Activated CD4-positive, CD25-positive, alpha-beta regulatory T cell treated with anti-CD3 and anti-CD28 coated beads, Interleukin-2, amount 50 U/mL, for 16 hours (primary cell): ENCODE results near the gene SCAP.
"Not testable (repeated sequence)": the region's sequence is repeated elsewhere in the genome, so short reads cannot be mapped to it uniquely, and the experiment has no call there.

Experiments
- DNase-seq: peaks from one replicate; pipeline ENCODE4 v3.0.0-alpha.2; 2020; ENCODE audit warnings: low read depth, low spot score

SCAP gene

DNA sequence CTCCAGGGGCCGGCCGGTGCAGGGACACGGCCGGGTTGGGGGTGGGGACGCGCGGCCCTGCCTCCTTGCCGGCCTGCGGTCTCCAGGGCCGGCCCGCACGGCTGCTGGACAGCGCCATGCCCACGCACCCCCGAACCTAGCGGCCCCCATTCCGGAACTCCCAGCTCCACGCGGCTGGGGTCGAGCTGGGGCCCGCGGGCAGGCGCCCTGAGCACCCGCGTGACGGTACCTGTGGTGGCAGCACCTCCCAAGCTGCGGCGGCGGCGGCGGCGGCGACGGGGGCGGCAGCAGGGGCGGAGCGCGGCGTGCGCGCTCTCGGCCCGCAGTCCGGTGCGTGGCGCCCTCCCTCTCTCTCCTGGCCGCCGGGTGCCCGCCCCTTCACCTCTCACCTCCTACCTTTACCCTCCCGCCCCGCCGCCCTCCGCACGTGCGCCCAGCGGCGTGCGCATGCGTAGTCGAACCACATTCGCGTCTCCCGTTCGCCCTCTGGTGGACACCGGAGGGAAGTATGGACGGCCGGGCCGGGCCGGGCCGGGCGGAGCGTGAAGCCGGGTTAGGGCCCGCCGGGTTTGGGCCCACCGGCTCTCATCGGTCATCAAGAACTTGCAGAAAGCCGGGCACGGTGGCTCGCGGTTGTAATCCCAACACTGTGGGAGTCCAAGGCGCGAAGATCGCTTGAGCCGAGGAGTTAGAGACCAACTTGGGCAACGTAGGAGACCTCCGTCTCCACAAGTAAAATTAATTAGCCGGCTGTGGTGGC is at the start of gene SCAP:
SCAP (minus strand) TSS at position 372 of the 760 bp plus-strand sequence. CDS start 32,948 bp downstream, outside the sequence.
- DNase-seq = peak; percentile 93

DNA sequence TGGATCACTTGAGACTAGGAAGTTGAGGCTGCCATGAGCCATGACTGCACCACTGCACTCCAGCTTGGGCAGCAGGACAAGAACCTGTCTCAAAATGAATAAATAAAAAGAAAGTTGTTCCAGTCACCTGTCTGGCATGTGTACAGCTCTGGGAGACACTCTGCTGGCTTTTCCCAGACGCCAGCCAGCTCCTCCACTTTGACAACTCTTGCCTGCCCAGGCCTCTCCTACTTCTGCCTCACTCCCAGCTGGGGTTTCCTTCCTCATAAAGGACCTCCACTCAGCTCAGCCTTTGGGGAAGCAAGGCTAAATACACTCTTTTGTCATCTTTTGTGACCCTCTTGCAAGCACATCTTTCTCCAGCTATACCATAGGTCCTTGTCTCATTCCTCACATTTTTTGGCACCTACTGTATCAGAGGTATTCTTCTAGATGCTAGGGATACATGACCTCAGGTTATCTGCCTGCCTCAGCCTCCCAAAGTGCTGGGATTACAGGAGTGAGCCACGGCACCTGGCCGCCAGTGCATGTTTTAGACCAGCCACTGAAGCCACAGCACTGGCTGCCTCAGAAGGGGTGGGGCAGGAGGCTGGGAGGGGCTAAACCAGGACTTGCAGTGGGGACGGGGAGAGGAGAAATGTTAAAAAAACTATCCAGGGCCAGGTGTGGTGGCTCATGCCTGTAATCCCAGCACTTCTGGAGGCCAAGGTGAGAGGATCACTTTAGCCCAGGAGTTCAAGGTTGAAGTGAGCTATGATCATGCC is 47.8 kb upstream of the SCAP start:
- DNase-seq = no peak

DNA sequence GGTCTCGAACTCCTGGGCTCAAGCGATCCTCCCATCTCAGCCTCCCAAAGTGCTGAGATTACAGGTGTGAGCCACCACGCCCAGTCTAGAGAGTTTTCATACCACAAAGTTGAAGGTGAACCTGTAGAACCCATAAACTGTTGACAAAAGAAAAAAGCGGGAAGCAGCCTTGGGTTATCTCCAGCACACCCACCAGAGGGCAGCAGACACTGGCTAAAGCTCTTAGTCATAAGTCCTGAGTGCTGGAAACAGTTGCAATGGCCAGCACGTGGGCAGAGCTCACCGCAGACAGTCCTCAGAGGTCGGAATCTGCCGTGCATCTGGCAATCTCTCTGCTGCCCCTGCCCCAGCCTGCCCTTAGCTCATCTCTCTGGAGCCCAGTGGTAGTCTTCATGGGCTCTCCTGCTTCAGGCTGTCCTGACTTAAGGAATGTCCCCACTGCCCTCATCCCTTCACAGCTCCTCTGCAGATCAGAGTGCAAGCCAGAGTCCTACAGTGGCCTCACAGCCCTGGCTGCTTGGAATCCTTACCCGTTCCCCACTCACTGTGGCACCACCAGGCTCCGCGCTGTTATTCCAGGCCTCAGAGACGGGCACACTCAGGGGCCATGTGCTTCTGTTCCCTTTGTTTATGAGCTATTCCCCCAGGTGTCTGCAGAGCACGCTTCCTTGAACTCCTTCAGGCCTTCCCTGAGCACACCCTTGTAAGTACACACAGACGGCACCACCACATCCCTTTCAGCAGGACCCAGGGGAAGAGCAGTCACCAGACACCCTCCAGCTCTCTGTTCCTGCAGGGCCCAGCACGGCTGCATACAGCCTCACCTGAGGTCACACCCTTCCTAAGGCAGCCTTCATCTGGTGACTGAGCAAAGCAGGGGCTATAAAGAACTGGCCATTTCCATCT is 46.6 kb upstream of the SCAP start:
- DNase-seq = peak; percentile 44

DNA sequence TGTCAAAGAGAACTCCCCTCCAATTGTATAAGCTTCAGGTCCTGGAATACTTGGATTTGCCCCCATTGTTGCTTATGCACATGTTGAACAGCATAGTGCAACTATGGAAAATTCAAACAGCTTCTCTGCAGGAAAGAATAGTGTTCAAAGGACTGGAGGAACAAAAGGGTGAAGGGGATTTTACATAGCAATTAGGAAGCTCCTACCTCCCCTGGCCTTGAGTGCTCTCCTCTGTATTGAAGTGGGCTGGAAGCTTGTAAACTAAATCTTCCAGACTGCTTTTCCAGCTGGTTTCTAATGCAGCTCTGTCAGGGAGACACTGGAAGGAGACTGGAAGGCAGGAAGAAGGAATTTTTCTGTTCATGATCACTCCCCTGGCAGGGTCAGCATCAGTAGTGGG is 45.0 kb upstream of the SCAP start:
- no peak for DNase-seq

DNA sequence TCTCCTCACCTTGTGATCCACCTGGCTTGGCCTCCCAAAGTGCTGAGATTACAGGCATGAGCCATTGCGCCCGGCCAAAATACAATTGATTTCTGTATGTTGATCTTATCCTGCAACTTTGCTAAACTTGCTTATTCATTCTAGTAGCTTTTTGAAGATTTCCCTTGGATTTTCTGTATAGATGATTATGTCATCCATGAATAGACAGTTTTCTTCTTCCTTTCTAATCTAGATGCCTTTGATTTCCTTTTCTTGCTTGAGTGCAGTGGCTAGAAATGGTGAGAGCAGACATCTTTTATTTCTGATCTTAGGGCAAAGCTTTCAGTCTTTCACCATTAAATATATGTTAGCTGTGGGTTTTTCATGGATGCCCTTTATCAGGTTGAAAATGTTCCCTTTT is 42.2 kb upstream of the SCAP start:
- no peak for DNase-seq

DNA sequence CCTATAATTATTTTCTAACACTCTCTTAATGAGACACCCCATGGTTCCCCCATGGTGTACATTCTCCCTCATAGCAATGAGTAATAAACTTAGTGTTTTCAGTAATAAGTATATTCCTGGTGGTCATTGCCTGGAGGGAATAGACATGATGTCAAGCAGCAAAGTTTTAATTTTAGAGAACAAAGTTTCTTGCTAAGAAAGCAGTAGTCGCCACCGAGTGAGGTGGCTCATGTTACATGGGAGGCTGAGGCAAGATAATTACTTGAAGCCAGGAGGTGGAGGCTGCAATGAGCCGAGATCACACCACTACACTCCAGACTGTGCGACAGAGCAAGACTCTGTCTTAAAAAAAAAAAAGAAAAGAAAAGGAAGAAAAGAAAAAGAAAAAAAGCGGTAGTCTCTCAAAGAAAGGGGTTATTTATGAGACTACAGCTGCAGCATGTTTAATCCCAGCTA is 40.2 kb upstream of the SCAP start:
- DNase-seq = no peak

DNA sequence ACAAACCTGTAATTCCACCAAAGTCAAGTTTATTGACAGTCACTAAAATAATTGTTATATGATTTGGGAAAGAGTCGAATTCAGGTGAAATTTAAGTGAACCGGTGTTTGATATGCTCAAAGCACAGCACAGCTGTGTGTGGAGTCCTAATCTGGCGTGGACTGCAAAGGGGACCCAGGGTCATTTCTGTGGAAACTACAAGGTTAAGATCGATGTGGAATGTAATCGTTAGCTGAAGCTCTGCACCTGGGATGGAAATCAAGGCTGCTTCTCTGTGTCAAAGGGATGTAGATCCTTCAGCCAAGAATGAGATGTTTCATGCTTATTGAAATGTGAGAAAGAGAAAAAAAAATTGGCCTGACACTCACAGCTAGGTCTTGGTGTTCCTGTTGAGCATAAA is 39.4 kb upstream of the SCAP start:
- no peak for DNase-seq

DNA sequence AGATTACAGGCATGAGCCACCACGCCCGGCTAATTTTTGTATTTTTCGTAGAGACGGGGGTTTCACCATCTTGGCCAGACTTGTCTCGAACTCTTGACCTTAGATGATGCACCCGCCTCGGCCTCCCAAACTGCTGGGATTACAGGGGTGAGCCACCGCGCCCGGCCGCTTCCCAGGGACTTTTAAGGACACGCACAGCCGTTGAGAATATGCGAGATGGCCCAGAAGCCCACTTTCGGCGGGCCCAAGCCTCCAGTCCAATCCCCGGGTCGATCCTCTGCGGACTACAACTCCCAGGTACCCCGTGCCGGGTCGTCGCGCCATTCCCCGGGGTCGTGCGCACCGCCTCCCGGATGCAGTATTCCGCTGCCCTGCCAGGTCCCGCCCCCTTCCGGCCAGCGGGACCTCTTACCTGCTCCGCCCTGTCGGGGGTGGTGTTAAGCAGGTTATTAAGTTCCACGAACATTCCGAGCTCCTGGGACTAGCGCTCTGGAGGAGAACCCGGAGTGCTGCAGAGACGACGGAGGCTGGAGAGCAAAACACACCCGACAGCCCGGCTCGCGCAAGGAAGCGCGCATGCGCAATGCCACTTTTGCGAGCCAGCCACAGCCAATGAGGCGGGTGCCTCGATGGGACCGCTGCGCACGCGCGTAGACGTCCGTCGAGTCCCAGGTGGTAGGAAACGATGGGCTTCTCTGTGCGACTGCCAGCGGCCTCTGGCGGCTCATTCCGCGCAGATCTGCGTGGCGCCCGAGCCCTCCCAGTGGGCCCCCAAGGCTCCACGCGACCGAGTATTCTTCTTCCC is 37.6 kb upstream of the SCAP start, which contains the start of gene ELP6:
ELP6 (minus strand) TSS at position 588 of the 805 bp plus-strand sequence; CDS start at position 466, 122 bp downstream.
- DNase-seq = peak; percentile 95

DNA sequence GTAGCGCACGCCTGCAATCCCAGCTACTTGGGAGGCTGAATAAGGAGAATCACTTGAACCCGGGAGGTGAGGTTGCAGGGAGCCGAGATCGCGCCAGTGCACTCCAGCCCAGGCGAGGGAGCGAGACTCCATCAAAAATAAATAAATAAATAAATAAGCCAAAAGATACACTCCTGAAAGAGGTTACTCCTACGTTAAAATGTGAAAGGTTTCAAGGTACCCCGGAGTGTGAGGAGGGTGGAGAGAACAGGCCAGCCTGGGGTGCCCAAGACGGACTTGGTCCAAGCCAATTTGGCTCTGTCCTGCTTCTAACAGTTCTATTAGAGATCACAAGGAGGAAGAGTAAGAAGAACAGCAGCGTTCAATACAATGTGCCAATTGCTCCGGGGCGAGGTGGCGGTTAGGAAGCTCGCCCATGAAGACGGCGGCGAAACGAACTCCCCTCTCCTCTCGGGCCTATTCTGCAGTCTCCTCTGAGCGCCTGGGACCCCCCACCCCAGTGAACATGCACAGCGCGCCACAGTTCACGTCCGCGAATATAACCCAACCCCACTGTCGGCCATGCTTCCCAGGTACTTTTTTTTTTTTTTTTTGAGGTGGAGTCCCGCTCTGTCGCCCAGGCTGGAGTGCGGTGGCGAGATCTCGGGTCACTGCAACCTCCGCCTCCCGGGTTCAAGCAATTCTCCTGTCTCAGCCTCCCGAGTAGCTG is 36.8 kb upstream of the SCAP start:
- DNase-seq = no peak

DNA sequence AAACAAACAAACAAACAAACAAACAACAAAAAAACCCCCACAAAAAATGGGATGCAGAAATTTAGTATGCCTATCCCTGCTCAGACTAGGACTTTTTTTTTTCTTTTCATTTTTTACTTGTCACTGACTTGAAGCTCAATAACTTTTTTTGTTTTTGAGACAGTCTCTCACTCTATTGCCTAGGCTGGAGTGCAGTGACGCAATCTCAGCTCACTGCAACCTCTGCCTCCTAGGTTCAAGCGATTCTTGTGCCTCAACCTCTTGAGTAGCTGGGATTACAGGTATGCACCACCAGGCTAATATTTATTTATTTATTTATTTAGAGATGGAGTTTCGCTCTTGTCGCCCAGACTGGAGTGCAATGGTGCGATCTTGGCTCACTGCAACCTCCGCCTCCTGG is 29.5 kb upstream of the SCAP start:
- not testable (repeated sequence) for DNase-seq

DNA sequence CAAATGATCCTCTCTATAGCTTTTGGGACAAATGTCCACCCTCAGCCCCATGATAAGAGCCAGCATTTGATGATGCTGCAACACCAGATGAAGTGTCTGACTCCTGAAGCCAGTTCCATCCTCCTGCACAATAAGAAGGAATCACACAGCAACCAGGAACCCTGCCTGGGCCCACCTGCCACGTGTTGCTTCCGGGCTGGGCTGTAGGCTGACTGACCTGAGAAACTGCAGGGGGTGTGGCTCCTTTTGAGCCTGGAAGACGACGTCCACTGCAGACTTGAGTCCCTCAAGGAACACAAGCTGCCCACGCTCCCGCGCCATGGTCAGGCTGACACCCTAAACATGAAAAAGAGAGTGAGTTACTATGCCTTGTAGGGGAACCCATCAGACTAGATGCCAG is 28.4 kb upstream of the SCAP start:
- DNase-seq = no peak

DNA sequence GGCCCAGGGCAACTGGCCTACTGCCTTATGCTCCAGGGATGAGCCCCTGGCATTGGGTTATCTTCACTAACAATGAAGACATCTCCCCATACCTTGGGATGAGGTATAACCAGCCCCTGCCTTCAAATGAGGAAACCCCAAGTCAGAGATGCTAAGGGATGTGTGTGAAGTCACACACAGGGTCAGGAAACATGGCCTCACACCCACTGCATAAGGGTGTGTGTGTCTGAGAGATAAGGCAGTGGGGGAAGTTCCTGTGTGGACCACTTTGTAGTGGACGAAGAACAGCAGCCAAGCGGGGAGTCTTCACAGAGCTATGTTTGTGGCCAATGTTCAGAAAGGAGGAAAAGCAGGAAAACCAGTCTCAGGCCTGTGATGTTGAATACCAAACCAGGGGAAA is 27.3 kb upstream of the SCAP start:
- DNase-seq = no peak

DNA sequence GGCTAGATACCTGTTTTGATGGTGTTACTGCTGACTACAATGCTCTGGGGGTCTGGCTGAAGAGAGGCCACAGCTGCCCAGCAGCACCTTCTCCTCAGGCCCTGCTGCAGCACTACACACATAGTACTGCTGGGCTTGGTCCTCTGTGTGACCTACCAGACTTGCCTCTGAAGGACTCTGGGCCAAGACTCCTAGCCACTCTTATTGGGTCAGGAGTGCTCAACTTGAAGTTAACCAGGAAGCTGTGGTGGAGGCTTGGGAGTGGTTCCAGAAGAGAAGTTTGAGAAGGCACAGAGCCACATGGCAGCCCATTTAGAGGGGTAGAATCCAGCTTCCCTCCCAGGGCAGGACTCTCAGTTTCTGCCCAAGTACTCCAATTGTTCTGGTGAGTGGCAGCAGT is 21.2 kb upstream of the SCAP start:
- no peak for DNase-seq

DNA sequence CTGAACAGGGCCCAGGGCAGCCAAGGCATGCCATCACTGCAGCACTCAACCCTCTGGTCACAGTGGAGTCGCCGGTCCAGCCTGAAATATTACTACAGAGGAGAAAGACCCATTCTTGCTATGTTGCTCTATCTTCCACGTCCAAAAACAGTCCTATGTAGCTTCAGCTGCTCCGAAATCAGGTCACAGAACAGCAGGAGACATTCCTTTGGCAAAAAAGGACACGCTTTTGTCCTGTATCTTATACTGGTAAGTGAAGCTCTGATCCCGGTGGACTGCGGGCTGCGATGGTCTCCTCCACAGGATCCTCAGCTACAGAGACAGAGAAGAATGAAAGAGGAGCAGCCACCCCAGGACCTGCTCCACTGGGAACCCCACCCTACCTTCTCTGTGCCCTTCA is 20.1 kb upstream of the SCAP start:
- DNase-seq = no peak

DNA sequence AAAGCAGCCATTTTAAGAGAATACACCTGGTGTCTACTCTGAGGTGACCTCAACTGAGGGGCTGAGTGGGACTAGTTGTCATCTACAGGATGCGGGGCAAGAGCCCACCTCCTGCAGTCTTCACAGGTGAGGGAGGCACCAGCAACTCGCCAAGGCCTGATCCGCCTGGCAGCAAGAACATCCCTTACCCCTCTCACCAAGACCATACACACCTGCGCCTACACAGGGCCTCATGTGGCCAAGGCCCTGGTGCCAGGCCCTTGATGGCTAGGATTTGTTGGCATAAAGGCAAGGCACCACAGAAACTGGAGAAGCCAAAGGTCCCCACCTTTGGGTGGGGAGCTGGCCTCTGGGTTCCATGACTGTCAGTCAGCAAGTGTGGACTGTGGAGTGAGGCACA is 19.4 kb upstream of the SCAP start:
- no peak for DNase-seq

DNA sequence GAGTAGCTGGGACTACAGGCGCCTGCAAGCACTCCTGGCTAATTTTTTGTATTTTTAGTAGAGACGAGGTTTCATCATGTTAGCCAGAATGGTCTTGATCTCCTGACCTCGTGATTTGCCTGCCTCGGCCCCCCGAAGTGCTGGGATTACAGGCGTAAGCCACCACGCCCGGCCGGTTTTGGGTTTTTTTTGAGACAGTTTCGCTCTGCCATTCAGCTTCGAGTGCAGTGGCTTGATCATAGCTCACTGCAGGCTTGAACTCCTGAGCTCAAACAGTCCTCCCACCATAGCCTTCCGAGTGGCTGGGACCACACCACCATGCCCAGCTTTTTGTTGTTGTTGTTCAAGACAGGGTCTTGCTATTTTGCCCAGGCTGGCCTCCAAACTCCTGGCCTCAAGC is 16.0 kb upstream of the SCAP start:
- no peak for DNase-seq

DNA sequence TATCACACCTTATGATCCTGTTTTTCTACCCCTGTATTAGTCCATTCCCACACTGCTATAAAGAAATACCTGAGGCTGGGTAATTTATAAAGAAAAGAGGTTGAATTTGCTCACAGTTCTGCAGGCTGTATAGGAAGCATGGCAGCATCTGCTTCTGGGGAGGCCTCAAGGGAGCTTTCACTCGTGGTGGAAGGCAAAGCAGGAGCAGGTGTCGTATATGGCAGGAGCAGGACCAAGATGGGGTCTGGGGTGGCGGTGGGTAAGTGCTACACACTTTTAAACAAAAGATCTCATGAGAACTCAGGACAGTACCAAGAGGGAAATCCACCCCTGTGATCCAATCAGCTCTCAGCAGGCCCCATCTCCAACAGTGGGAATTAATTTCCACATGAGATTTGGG is 15.4 kb upstream of the SCAP start:
- no peak for DNase-seq

DNA sequence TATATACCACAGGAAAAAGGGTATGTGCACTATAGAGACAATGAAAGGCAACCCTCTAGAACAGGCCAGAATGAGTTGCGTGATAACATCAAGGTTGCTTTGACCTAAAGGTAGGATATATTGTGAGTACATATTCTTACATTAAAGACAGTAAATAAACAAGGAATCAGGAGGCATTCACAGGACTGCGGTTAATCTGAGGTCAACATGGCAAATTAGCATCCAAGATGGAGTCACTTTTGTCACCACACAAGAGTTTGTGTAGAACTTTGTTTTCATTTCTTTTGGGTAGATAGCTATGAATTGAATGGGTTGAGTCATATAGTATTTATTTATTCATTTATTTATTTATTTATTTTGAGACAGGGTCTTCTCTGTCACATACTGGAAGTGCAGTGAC is 11.5 kb upstream of the SCAP start:
- no peak for DNase-seq

DNA sequence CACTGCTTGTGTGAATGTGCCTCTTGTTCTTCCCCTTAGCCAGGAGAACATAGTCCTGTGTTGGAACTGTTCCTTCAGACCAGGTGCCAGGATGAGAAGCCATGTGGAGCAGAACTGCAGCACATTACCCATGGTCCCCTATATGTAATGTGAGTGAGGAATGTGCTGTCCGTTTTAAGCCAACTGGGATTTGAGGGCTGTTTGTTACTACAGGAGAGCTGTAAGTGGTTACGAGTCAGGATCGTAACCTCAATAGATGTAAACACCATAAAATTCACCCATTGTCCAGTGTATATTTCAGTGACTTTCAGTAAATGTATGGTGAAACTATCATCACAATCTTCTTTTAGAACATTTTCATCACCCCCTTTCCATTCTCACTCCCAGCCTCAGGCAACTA is 10.1 kb upstream of the SCAP start:
- DNase-seq = no peak

DNA sequence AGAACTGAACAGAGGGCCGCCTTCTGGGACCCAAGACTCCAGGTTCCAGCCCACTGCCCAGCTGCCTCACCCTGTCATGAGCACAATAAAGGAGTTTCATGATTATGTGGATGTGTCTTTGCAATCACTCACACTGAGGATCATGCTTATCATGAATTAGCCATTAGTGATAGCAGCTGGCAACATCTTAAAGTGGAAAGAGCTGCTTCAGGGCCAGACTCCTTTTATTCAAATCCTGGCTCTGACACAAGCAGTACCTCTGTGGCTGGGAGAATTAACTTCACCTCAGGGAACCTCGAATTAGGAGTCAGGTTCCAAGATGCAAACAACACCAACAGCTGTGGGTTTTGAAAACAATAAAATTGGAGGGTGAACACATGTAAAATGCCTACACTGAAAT is 6.6 kb upstream of the SCAP start:
- DNase-seq = no peak
